CD8-positive, alpha-beta memory T cell (primary cell): ENCODE data around the gene GIMAP7. TPM values are rescaled to one million over a fixed set of nuclear protein-coding genes. Genes with fewer than 3 reads are reported as not detected.
A peak's percentile ranks its signal among the peaks of the same experiment; 100 is the strongest.

Experiments
- CTCF ChIA-PET: fragments of 350-600 bp; sonication (Branson Sonifier 250); formaldehyde crosslinking; loops from one replicate; lab custom pipeline; 2021; ENCODE audit warnings: antibody characterized with exemption; lab: Charles Lee
- POLR2A ChIA-PET: fragments of 350-600 bp; sonication (Branson Sonifier 250); formaldehyde crosslinking; loops from one replicate; lab custom pipeline; 2021; ENCODE audit warnings: antibody characterized with exemption; lab: Charles Lee
- DNase-seq, 5 donors: peaks; one replicate each; pipeline versions ENCODE4 v3.0.0 to v3.0.0-alpha.2; 2020 to 2022; ENCODE audit warnings: mixed read lengths in 1 of 5
- H3K27ac ChIP-seq: one replicate; pipeline ENCODE4 v1.7.0; 2013; ENCODE audit warnings: low read depth, mild to moderate bottlenecking, low read length, moderate library complexity
- H3K27me3 ChIP-seq: 2 replicates; pipeline ENCODE4 v1.7.0; 2013; ENCODE audit warnings: low read length, mild to moderate bottlenecking; ENCODE audit not compliant: insufficient read depth, poor library complexity, severe bottlenecking
- H3K36me3 ChIP-seq: 2 replicates; pipeline ENCODE4 v1.7.0; 2013; ENCODE audit warnings: mild to moderate bottlenecking, low read length, moderate library complexity; ENCODE audit not compliant: insufficient read depth
- H3K4me1 ChIP-seq: 2 replicates; pipeline ENCODE4 v1.7.0; 2013; ENCODE audit warnings: mild to moderate bottlenecking, low read length, moderate library complexity; ENCODE audit not compliant: insufficient read depth
- H3K4me3 ChIP-seq: 2 replicates; pipeline ENCODE4 v1.7.0; 2013; ENCODE audit warnings: mild to moderate bottlenecking, low read length
- H3K9me3 ChIP-seq: 2 replicates; pipeline ENCODE4 v1.7.0; 2013; ENCODE audit warnings: mild to moderate bottlenecking, low read length
- H3K27ac Mint-ChIP-seq, 8 donors: one replicate each; pipeline ENCODE4 v1.8.0; 2020 to 2021; ENCODE audit warnings: mixed read lengths in 8 of 8, mild to moderate bottlenecking in 6 of 8, inconsistent platforms in 3 of 8, moderate library complexity in 3 of 8
- H3K27me3 Mint-ChIP-seq, 2 donors: one replicate each; pipeline ENCODE4 v1.8.0; 2020 to 2021; ENCODE audit warnings: mixed read lengths in 2 of 2, mild to moderate bottlenecking in 1 of 2, moderate library complexity in 1 of 2
- H3K36me3 Mint-ChIP-seq, 3 donors: one replicate each; pipeline ENCODE4 v1.8.0; 2020 to 2021; ENCODE audit warnings: mixed read lengths in 3 of 3, inconsistent platforms in 1 of 3, mild to moderate bottlenecking in 1 of 3
- H3K4me1 Mint-ChIP-seq, 3 donors: one replicate each; pipeline ENCODE4 v1.8.0; 2020 to 2021; ENCODE audit warnings: mixed read lengths in 3 of 3, inconsistent platforms in 1 of 3, mild to moderate bottlenecking in 1 of 3
- H3K4me3 Mint-ChIP-seq, 7 donors: one replicate each; pipeline ENCODE4 v1.8.0; 2020 to 2021; ENCODE audit warnings: mixed read lengths in 7 of 7, mild to moderate bottlenecking in 6 of 7, moderate library complexity in 4 of 7, inconsistent platforms in 2 of 7
- H3K9me3 Mint-ChIP-seq, 5 donors: one replicate each; pipeline ENCODE4 v1.8.0; 2020 to 2022; ENCODE audit warnings: mixed read lengths in 5 of 5, mild to moderate bottlenecking in 3 of 5, moderate library complexity in 2 of 5, inconsistent platforms in 1 of 5
- polyA plus RNA-seq: library from polyadenylated mRNA; unstranded; fragments of 300-500 nt; fragmentation: Illumina TruSeq; gene quantifications from one replicate; pipeline ENCODE4 v1.2.3, GENCODE V29; 2021
- total RNA-seq, 2 experiments: library from RNA; stranded (reverse); gene quantifications; one replicate each; pipeline ENCODE4 v1.2.3, GENCODE V29; 2021

GIMAP7 gene
- 10 to 100 TPM; 47.3 to 51.4 TPM for total RNA-seq
- 861 TPM for polyA plus RNA-seq

- H3K27me3 Mint-ChIP-seq: no peaks in the 10 kb centered on the region
- no peaks in the 10 kb centered on the region for H3K9me3 ChIP-seq
- peaks cover 29 to 51% (median 45%) of the 10 kb centered on the region in 3 donors for H3K36me3 Mint-ChIP-seq
- DNase-seq: peak; percentile 7 to 84 (median 68)
- peaks cover 3% of the 10 kb centered on the region for H3K36me3 ChIP-seq
- H3K4me1 ChIP-seq: peaks cover 46% of the 10 kb centered on the region
- peak within 1 kb of the TSS; percentile 97 for H3K4me3 ChIP-seq
- CTCF ChIA-PET: interaction anchor here (0.7 to 7.5 kb wide), 16 partner anchors 10 to 241 kb away, joined by 3 to 99 read pairs (median 6); partner anchors contain the start of genes GIMAP1, GIMAP4, GIMAP6 and GIMAP8
- H3K27ac Mint-ChIP-seq: peak within 1 kb of the TSS; percentile 90 to 99 (median 96)
- peak within 1 kb of the TSS; percentile 98 to 100 (median 100) for H3K4me3 Mint-ChIP-seq
- POLR2A ChIA-PET: interaction anchor here (0.6 to 6.6 kb wide), 18 partner anchors 9 to 240 kb away, joined by 3 to 76 read pairs (median 4); partner anchors contain the start of genes GIMAP1, GIMAP4, GIMAP6 and GIMAP8
- peaks cover 4 to 15% (median 14%) of the 10 kb centered on the region in 5 donors for H3K9me3 Mint-ChIP-seq
- H3K27ac ChIP-seq: peak within 1 kb of the TSS; percentile 77
- peaks cover 45 to 49% (median 49%) of the 10 kb centered on the region in 3 donors for H3K4me1 Mint-ChIP-seq
- H3K27me3 ChIP-seq: no peaks in the 10 kb centered on the region
Measured at GRCh38 chr7:150514748-150515222, at the start of gene GIMAP7. Gene GIMAP7 (plus strand): TSS chr7:150514872. CDS start chr7:150519975, 5,103 bp downstream.

GRCh38 chr7:150464962-150465361, 49.7 kb upstream of the GIMAP7 start:
- Histone ChIP-seq H3K27ac (no peak overlapping the region), H3K4me1 (peaks cover 63% of the 10 kb centered on the region), H3K27me3 (no peaks in the 10 kb centered on the region), H3K9me3 (peaks cover 16% of the 10 kb centered on the region), H3K4me3 (no peak overlapping the region), H3K36me3 (peaks cover 8% of the 10 kb centered on the region)
- no peak for DNase-seq
- ChIA-PET POLR2A (interaction anchor here (0.9 to 1.3 kb wide), 2 partner anchors 14 to 49 kb away, joined by 3 to 6 read pairs; no protein-coding TSS in a partner anchor), CTCF (interaction anchor here (0.7 to 1.4 kb wide), 6 partner anchors 9 to 290 kb away, joined by 3 to 4 read pairs (median 3); no protein-coding TSS in a partner anchor)
- Mint-ChIP-seq H3K36me3 (peaks cover 59 to 87% (median 67%) of the 10 kb centered on the region in 3 donors), H3K4me3 (peak overlapping the region in 6 of 7 donors; percentile 11 to 56 (median 30)), H3K9me3 (peaks cover 27 to 35% (median 30%) of the 10 kb centered on the region in 5 donors), H3K27ac (peak overlapping the region; percentile 51 to 91 (median 78)), H3K4me1 (peaks cover 89 to 98% (median 91%) of the 10 kb centered on the region in 3 donors), H3K27me3 (no peaks in the 10 kb centered on the region)

GRCh38 chr7:150465414-150465813, 49.3 kb upstream of the GIMAP7 start:
- no peak overlapping the region for H3K27ac ChIP-seq

DNA sequence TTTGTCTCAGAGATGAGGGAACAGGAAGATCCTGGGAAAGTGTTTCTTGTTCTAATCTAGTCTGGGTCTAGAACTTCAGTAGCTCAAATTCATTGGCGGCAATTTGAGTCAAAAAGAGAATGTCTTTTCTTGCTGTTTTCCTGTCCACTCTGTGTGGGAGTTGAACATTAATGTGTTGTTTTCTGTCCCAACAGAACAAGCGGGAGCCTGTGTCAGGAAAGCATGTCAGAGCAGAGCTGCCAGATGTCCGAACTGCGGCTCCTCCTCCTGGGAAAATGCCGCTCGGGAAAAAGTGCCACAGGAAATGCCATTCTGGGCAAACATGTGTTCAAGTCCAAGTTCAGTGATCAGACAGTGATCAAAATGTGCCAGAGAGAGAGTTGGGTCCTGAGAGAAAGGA, 48.2 kb upstream of the GIMAP7 start:
- H3K27me3 ChIP-seq: no peaks in the 10 kb centered on the region
- Mint-ChIP-seq H3K9me3 (peaks cover 17 to 20% (median 18%) of the 10 kb centered on the region in 5 donors), H3K27ac (peak overlapping the region in 6 of 8 donors; percentile 18 to 90 (median 44)), H3K4me3 (peak overlapping the region in 4 of 7 donors; percentile 6 to 52 (median 34)), H3K4me1 (peaks cover 96 to 99% (median 96%) of the 10 kb centered on the region in 3 donors), H3K27me3 (no peaks in the 10 kb centered on the region), H3K36me3 (peaks cover 51 to 85% (median 53%) of the 10 kb centered on the region in 3 donors)
- H3K9me3 ChIP-seq: peaks cover 4% of the 10 kb centered on the region
- H3K4me1 ChIP-seq: peaks cover 63% of the 10 kb centered on the region
- POLR2A ChIA-PET: interaction anchor here (0.7 to 2.7 kb wide), 4 partner anchors 11 to 44 kb away, joined by 3 to 8 read pairs (median 3); no protein-coding TSS in a partner anchor
- DNase-seq: no peak
- H3K36me3 ChIP-seq: peaks cover 14% of the 10 kb centered on the region
- H3K4me3 ChIP-seq: no peak overlapping the region
- CTCF ChIA-PET: interaction anchor here (1.3 kb wide), 1 partner anchor 36 kb away, joined by 3 read pairs; no protein-coding TSS in a partner anchor
- H3K27ac ChIP-seq: no peak overlapping the region

More at GRCh38 chr7:150465414-150465813, 49.3 kb upstream of the GIMAP7 start:
- POLR2A ChIA-PET: interaction anchor here (0.9 to 2.7 kb wide), 4 partner anchors 10 to 48 kb away, joined by 3 to 8 read pairs (median 4); no protein-coding TSS in a partner anchor
- Mint-ChIP-seq H3K27me3 (no peaks in the 10 kb centered on the region), H3K36me3 (peaks cover 56 to 86% (median 62%) of the 10 kb centered on the region in 3 donors), H3K27ac (peak overlapping the region; percentile 47 to 90 (median 70)), H3K4me3 (peak overlapping the region in 6 of 7 donors; percentile 13 to 56 (median 37)), H3K4me1 (peaks cover 89 to 98% (median 92%) of the 10 kb centered on the region in 3 donors), H3K9me3 (peaks cover 26 to 31% (median 27%) of the 10 kb centered on the region in 5 donors)
- CTCF ChIA-PET: interaction anchor here (0.7 to 1.3 kb wide), 5 partner anchors 11 to 290 kb away, joined by 3 read pairs; no protein-coding TSS in a partner anchor
- no peaks in the 10 kb centered on the region for H3K27me3 ChIP-seq
- no peak for DNase-seq
- peaks cover 8% of the 10 kb centered on the region for H3K36me3 ChIP-seq
- H3K9me3 ChIP-seq: peaks cover 15% of the 10 kb centered on the region
- H3K4me3 ChIP-seq: no peak overlapping the region
- peaks cover 63% of the 10 kb centered on the region for H3K4me1 ChIP-seq

- no peaks in the 10 kb centered on the region for H3K27me3 ChIP-seq
- no peak overlapping the region for H3K4me3 ChIP-seq
- peaks cover 71% of the 10 kb centered on the region for H3K4me1 ChIP-seq
- CTCF ChIA-PET: interaction anchor here (0.7 to 1.0 kb wide), 2 partner anchors 14 to 19 kb away, joined by 3 read pairs; no protein-coding TSS in a partner anchor
- H3K9me3 Mint-ChIP-seq: peaks cover 1 to 3% (median 2%) of the 10 kb centered on the region in 5 donors
- H3K4me1 Mint-ChIP-seq: peaks cover 91 to 100% (median 97%) of the 10 kb centered on the region in 3 donors
- H3K36me3 ChIP-seq: peaks cover 17% of the 10 kb centered on the region
- no peak for DNase-seq
- H3K27ac ChIP-seq: no peak overlapping the region
- H3K9me3 ChIP-seq: no peaks in the 10 kb centered on the region
- H3K27me3 Mint-ChIP-seq: no peaks in the 10 kb centered on the region
- peak overlapping the region in 7 of 8 donors; percentile 18 to 88 (median 58) for H3K27ac Mint-ChIP-seq
- H3K36me3 Mint-ChIP-seq: peaks cover 49 to 86% (median 49%) of the 10 kb centered on the region in 3 donors
- H3K4me3 Mint-ChIP-seq: peak overlapping the region in 5 of 7 donors; percentile 3 to 80 (median 68)
- POLR2A ChIA-PET: interaction anchor here (2.7 kb wide), 1 partner anchor 16 kb away, joined by 8 read pairs; no protein-coding TSS in a partner anchor
Measured at GRCh38 chr7:150468241-150468640, 46.4 kb upstream of the GIMAP7 start.

GRCh38 chr7:150471886-150472285, 42.8 kb upstream of the GIMAP7 start:
- Mint-ChIP-seq H3K4me1 (peaks cover 82 to 97% (median 94%) of the 10 kb centered on the region in 3 donors), H3K27me3 (no peaks in the 10 kb centered on the region), H3K4me3 (peak overlapping the region in 2 of 7 donors; percentile 18 to 20), H3K27ac (peak overlapping the region; percentile 17 to 79 (median 70)), H3K9me3 (no peaks in the 10 kb centered on the region), H3K36me3 (peaks cover 59 to 93% (median 63%) of the 10 kb centered on the region in 3 donors)
- H3K4me3 ChIP-seq: no peak overlapping the region
- peaks cover 22% of the 10 kb centered on the region for H3K36me3 ChIP-seq
- no peaks in the 10 kb centered on the region for H3K9me3 ChIP-seq
- ChIA-PET CTCF (interaction anchor here (1.1 to 1.6 kb wide), 2 partner anchors 11 to 19 kb away, joined by 3 read pairs; no protein-coding TSS in a partner anchor), POLR2A (interaction anchor here (1.9 kb wide), 1 partner anchor 43 kb away, joined by 5 read pairs; the partner anchor contains the start of gene GIMAP7)
- no peaks in the 10 kb centered on the region for H3K27me3 ChIP-seq
- H3K4me1 ChIP-seq: peaks cover 54% of the 10 kb centered on the region
- no peak overlapping the region for H3K27ac ChIP-seq
- no peak for DNase-seq

DNA sequence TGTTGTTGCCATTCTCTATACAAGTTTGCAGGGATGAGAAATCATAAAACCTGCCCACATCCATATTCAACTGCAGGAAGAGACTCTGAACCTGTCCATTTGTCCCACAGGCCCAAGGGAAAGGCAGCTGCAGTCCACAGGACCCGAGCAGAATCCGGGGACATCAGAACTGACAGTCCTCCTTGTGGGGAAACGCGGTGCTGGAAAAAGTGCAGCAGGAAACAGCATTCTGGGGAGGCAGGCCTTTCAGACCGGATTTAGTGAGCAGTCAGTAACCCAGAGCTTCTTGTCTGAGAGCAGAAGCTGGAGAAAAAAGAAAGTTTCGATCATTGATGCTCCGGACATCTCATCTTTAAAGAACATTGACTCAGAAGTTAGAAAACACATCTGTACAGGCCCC, 40.8 kb upstream of the GIMAP7 start:
- Mint-ChIP-seq H3K4me3 (no peak overlapping the region), H3K4me1 (peaks cover 81 to 97% (median 94%) of the 10 kb centered on the region in 3 donors), H3K27ac (peak overlapping the region in 7 of 8 donors; percentile 10 to 74 (median 69)), H3K36me3 (peaks cover 49 to 94% (median 57%) of the 10 kb centered on the region in 3 donors), H3K27me3 (no peaks in the 10 kb centered on the region), H3K9me3 (no peaks in the 10 kb centered on the region)
- no peak overlapping the region for H3K4me3 ChIP-seq
- no peak overlapping the region for H3K27ac ChIP-seq
- H3K9me3 ChIP-seq: no peaks in the 10 kb centered on the region
- H3K27me3 ChIP-seq: no peaks in the 10 kb centered on the region
- H3K36me3 ChIP-seq: peaks cover 26% of the 10 kb centered on the region
- POLR2A ChIA-PET: no interaction called here
- DNase-seq: no peak
- CTCF ChIA-PET: interaction anchor here (1.2 to 1.4 kb wide), 2 partner anchors 10 to 25 kb away, joined by 3 to 4 read pairs; no protein-coding TSS in a partner anchor
- H3K4me1 ChIP-seq: peaks cover 54% of the 10 kb centered on the region
